ENCODE data around the gene TLR5. TPM values are rescaled to one million over a fixed set of nuclear protein-coding genes. Genes with fewer than 3 reads are reported as not detected.
A peak's percentile ranks its signal among the peaks of the same experiment; 100 is the strongest.

Gene TLR5
- total and polyA plus RNA-seq, 11 donors: 0.25 to 9.0 (median 1.7) TPM

GRCh38 chr1:223118418-223118817 lies 24.6 kb downstream of the TLR5 start:
- intact Hi-C loops (cut with DNase I): no loop called here
- H3K27ac ChIP-seq: no peak overlapping the region
- WGBS, 4 donors: 96 to 98% (median 96%) methylated on average over 1 of the region's 1 CpG
- H3K4me3 ChIP-seq: no peak overlapping the region
- TF ChIP-seq CTCF (IDR thresholded peaks at IDR 0.05): no peak
- no peak for TF ChIP-seq POLR2A (IDR thresholded peaks at IDR 0.05)
- peaks cover 0 to 22% (median 8%) of the 10 kb centered on the region in 12 donors for H3K4me1 ChIP-seq
- DNase-seq: no peak
- no peaks in the 10 kb centered on the region for H3K36me3 ChIP-seq
- no peak for ATAC-seq
- H3K27me3 ChIP-seq: no peaks in the 10 kb centered on the region
- H3K9me3 ChIP-seq: no peaks in the 10 kb centered on the region

- Histone ChIP-seq H3K9me3 (no peaks in the 10 kb centered on the region), H3K27ac (no peak overlapping the region), H3K36me3 (peaks cover 0 to 4% (median 0%) of the 10 kb centered on the region in 9 donors), H3K4me3 (no peak overlapping the region), H3K4me1 (peaks cover 0 to 17% (median 7%) of the 10 kb centered on the region in 12 donors), H3K27me3 (no peaks in the 10 kb centered on the region)
- ATAC-seq (no peak), DNase-seq (no peak)
- 91 to 96% (median 92%) methylated on average over 16 to 29 of the region's 29 CpGs for WGBS, 4 donors
- TF ChIP-seq CTCF (IDR thresholded peaks at IDR 0.05): no peak
- no peak for TF ChIP-seq POLR2A (IDR thresholded peaks at IDR 0.05)
- intact Hi-C loops (cut with DNase I): no loop called here
Measured at GRCh38 chr1:223116950-223117349, 26.1 kb downstream of the TLR5 start.

GRCh38 chr1:223114871-223115270 lies 28.2 kb downstream of the TLR5 start:
- intact Hi-C loops (cut with DNase I): no loop called here

GRCh38 chr1:223110952-223111351 lies 32.1 kb downstream of the TLR5 start:
- H3K27me3 ChIP-seq: no peaks in the 10 kb centered on the region
- DNase-seq: no peak
- WGBS, 4 donors: 87 to 95% (median 91%) methylated on average over 3 of the region's 3 CpGs
- TF ChIP-seq CTCF (IDR thresholded peaks at IDR 0.05) (no peak), POLR2A (IDR thresholded peaks at IDR 0.05) (no peak)
- no peaks in the 10 kb centered on the region for H3K9me3 ChIP-seq
- intact Hi-C loops (cut with DNase I): no loop called here
- no peak overlapping the region for H3K4me3 ChIP-seq
- H3K36me3 ChIP-seq: peaks cover 0 to 4% (median 0%) of the 10 kb centered on the region in 9 donors
- peak overlapping the region in 1 of 12 donors; percentile 47 for H3K27ac ChIP-seq
- H3K4me1 ChIP-seq: peaks cover 0 to 24% (median 7%) of the 10 kb centered on the region in 12 donors
- no peak for ATAC-seq

More at GRCh38 chr1:223114871-223115270, 28.2 kb downstream of the TLR5 start:
- no peak overlapping the region for H3K4me3 ChIP-seq
- TF ChIP-seq CTCF (IDR thresholded peaks at IDR 0.05) (no peak), POLR2A (IDR thresholded peaks at IDR 0.05) (no peak)
- WGBS, 4 donors: 37 to 67% (median 60%) methylated on average over 2 of the region's 2 CpGs
- peaks cover 0 to 17% (median 7%) of the 10 kb centered on the region in 12 donors for H3K4me1 ChIP-seq
- DNase-seq (peak in 3 of 5 donors; percentile 39 to 54 (median 44)), ATAC-seq (peak; percentile 76 to 92 (median 84))
- H3K36me3 ChIP-seq: peaks cover 0 to 4% (median 0%) of the 10 kb centered on the region in 9 donors
- no peaks in the 10 kb centered on the region for H3K27me3 ChIP-seq
- peak overlapping the region; percentile 47 to 82 (median 72) for H3K27ac ChIP-seq
- H3K9me3 ChIP-seq: no peaks in the 10 kb centered on the region

Data from heart left ventricle (tissue), 16 donors.